ENCODE results near the gene HOGA1. TPM values are rescaled to one million over a fixed set of nuclear protein-coding genes. Genes with fewer than 3 reads are reported as not detected.

The HOGA1 gene
- total RNA-seq, 1 donor from 2014 or later = 72.3 TPM

- no peak for DNase-seq (ENCODE audit: low read depth)
Measured at GRCh38 chr10:97580421-97581367, 3.5 kb upstream of the HOGA1 start.

GRCh38 chr10:97582169-97582568 lies 2.0 kb upstream of the HOGA1 start:
- no peak for DNase-seq (ENCODE audit: low read depth)

DNA sequence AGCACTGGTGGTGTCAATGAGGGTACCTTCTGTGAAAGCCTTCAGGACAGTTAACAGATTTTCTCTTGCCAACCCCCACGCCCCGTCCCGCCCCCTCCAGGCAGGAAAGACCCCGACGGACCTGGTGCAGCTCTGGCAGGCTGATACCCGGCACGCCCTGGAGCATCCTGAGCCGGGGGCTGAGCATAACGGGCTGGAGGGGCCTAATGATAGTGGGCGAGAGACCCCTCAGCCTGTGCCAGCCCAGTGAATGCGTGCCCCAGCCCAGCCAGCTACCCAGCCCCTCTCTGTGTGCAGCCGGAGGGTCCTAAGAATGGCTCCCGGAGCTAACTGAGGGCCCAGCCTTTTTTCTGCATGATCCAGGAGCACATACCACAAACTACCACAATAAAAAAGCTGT lies 713 bp upstream of the HOGA1 start:
- DNase-seq (ENCODE audit: low read depth) = no peak

GRCh38 chr10:97584798-97585438 lies 729 bp downstream of the HOGA1 start:
- no peak for DNase-seq (ENCODE audit: low read depth)

DNA sequence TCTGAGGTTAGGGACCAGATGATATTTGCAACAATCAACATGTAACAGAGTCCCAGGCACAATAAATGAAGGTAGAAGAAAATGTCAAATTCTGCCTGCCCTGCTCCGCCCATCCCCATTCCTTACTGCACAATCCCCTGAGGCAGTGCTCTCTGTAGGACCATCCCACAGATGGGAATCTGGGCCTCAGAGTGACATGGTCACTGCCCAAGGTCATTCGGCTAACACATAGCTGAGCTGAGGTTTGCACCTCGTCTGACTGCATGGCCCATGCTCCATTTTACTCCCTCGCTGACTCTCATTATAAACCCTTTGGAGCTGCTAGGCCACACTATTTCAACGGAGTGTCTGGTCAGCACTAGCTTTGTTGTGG lies 1.2 kb downstream of the HOGA1 start:
- DNase-seq (ENCODE audit: low read depth) = peak; percentile 14

DNA sequence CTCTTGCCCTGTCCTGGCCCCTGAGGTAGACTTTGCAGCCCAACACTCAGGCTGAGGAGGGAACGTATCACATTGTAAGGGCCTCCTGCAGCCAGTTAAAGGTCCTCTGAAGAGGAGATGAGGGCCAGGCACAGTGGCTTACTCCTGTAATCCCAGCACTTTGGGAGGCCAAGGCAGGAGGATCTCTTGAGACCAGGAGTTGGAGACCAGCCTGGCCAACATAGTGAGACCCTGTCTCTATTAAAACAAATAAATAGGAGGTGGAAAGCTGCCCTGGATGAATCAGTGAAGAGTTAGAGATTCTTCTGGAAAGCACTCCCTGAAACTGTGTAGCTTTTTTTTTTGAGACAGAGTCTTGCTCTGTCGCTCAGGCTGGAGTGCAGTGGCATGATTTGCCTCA lies 3.0 kb downstream of the HOGA1 start:
- no peak for DNase-seq (ENCODE audit: low read depth)

DNA sequence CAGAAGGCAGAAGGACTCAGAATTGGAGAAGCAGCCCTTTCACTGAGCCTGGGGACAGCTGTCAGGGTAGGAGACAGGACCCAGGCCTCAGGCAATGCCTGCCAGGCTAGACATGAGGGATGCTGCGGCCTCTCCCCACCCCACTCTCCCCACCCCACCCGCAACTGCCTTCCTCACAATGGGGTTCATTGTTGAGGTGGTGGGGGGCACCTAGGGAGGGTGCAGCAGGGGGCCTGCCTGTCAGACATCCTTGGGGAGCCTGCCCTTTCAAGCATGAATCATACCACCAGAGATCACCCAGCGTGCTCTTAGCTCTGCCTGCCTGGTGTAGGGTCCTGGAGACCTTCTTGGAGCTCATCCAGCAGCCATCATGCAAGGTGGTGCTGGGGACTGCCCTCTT lies 5.3 kb downstream of the HOGA1 start, which contains the start of gene C10orf62:
Gene C10orf62 (plus strand): TSS at position 243 of the 400 bp plus-strand sequence. CDS start 177 bp downstream, outside the sequence.
- no peak for DNase-seq (ENCODE audit: low read depth)

GRCh38 chr10:97590082-97590747 lies 6.0 kb downstream of the HOGA1 start:
- DNase-seq (ENCODE audit: low read depth) = no peak

DNA sequence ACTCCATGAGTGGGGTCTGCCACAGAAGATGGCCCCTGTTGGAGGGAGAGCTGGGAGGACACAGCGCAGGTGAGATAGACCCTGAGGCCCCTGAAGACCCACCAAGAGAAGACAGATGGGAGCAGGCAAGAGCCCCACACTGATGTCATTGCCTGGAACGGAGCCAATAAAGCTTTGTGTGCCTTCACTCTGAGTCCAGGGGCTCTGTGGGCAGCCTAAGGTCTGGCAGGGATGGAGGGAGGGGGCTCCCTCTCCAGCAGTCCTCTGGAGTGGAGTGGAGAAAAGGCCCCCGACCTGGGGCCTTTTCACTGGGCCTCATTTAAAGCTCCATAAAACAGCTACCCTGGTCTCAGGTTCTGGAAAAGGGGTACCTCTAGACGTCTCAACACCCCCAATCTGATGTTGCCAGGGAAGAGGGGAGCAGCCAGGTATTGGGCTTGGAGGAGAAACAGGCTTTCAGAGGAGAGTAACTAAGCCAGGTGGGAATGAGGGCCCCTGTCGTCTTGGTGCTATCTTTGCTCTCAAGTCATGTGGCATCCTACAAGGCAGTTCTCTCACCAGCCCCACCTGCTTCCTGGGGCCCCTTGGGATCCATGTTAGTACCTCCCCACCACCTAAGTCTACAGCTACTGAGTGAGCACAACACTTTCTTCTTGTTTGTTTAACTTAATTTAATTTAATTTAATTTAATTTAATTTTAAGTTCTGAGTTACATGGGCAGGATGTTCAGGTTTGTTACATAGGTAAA lies 6.7 kb downstream of the HOGA1 start:
- DNase-seq (ENCODE audit: low read depth) = no peak

DNA sequence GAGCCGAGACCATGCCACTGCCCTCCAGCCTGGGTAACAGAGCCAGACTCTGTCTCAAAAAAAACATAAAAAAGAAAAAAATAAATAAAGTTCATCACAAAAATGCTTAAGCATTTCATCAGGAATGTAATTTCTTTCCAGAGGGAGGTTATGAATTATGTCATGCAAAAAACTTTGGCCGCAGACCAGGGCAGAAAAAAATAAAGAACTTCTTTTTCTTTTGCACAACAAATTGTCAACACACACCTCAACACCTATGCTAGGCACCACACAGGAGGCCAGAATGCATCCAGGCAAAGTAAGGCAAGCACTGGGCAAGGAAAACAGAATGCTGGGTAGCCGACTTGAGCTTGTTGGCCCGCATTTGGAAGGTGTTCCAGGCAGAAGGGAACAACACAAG lies 9.2 kb downstream of the HOGA1 start:
- no peak for DNase-seq (ENCODE audit: low read depth)

DNA sequence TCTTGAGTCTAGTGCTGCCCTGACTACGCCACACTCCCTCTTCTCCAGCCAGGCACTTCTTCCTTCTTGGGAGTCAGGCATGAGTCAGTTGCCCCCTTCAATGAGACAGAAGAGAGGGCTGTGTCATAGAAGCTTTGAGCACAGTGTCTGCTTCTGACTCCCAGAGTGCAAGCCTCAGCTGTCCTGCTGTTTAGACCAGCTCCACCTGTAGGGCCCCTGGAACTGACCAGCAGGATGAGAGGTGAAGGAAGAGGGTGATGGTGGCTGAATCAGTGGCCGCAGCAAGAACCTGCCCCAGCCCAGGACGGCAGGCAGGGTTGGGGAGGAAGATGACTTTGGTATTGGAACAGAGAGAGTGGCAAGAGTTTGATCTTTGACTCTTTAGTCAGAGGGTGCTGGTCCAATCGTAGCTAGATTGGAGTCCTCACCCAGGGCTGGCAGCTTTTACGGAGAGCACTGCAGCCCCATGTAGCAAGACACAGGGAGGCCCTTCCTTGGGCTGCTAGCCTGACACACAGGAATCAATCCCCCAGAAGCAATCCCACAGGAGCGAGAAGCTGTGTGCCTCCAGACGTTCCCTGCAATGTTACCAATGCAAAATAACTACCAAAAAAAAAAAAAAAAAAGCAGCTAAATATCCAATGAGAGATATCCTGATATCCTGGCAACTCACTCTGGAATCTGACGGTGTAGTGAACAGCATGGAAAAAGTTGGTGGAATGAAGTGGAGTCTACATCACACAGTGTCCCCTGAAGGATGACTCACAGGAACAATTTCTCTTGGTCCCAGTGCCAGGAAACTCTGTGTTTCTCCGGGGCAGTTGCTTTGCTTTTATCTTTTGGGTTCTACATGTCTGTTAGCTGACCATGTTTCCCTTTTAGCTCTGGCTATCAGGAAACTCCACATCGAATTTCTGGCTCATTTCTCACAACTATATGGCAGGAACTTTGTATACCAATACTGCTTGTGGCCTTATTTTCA lies 12.2 kb downstream of the HOGA1 start:
- DNase-seq (ENCODE audit: low read depth) = peak; percentile 93

- peak; percentile 65 for DNase-seq (ENCODE audit: low read depth)
Measured at GRCh38 chr10:97597778-97598177, 13.6 kb downstream of the HOGA1 start.

DNA sequence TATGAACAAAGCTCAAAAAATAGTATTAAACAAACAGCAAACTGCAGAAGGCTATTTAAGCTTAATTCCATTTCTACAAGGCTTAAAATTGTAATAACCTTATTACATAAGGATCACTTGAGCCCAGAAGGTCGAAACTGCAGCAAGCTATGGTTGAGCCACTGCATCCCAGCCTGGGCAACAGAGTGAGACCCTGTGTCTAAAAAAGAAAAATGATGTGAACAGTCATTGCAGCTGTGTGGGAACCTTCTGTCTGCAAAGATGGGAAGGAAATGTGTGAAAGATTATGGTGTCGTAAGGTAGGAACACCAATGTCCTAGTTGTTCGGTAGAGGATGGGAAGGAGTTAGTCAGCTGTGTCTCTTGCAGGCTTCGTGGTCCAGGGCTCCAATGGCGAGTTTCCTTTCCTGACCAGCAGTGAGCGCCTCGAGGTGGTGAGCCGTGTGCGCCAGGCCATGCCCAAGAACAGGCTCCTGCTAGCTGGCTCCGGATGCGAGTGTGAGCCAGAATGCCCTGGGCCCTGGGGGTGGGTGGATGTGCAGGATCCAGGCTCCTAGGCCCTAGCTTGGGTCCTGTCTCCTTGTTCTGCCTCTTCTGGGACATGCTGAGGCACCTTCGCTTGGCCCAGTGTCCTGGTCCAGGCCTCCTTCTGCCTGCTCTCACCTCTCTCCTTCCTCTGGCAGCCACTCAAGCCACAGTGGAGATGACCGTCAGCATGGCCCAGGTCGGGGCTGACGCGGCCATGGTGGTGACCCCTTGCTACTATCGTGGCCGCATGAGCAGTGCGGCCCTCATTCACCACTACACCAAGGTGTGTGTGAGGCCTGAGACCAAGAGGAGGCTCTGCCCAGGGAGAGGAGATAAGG lies 14.4 kb downstream of the HOGA1 start:
- peak; percentile 38 for DNase-seq (ENCODE audit: low read depth)

GRCh38 chr10:97599272-97599619 lies 15.1 kb downstream of the HOGA1 start:
- DNase-seq (ENCODE audit: low read depth) = no peak

DNA sequence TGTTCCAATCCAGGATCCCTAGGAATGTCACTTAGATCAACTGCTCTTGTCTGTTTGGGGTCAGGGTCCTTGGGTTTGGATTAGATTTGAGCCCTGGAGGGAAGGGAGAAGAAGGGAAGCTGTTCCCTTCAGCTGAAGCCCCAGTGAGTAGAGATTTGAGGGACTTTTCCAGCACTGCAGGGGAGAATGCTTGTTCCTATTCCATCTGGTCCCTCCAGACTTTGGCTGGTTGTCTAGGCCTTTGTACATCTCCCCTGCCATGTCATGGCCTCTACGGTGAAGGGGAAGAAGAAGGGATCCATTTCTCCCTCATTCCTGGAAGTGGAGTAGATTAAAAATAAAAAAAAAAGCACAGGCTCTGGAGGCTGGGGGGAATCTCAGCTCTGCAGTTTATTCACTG lies 16.4 kb downstream of the HOGA1 start:
- no peak for DNase-seq (ENCODE audit: low read depth)

DNA sequence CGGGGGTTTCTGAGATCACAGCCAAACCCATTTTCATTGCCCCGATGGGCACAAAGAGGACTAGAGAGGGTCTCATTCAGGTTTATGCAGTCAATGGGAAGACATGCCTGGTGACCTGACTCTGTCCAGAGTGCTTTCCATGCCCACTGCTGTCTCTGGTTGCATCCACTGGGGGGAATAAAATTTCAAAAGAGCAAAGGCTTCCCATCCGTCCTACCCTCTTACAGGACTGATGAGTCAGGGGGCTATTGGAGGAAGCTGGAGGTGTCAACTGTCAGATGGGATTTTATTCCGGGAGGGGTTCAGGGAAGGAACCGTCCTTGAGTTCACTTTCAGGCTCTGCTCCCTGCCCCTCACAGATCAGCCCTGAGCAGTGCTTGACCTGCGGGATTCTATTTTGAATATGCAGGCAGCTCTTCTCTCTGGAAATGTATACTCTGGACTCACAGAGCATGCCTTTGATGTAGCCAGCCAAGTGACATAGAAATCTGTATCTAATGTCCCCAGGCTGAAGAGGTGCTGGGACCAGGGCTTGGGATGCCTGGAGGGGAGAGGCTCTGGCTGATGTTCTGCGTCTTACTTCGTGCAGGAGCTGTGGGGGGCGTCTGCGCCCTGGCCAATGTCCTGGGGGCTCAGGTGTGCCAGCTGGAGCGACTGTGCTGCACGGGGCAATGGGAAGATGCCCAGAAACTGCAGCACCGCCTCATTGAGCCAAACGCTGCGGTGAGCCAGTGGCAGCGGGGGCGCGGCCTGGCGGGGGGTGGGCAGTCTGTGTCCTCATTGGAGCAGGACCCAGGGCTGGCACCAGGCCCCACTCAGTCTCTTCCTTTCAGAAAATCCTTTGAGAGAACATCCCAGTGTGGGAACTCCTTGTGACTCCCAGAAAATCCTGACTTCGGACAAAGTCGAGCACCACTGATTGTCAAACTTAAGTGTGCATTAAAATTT lies 17.4 kb downstream of the HOGA1 start:
- DNase-seq (ENCODE audit: low read depth) = no peak

- DNase-seq (ENCODE audit: low read depth) = no peak
Measured at GRCh38 chr10:97607095-97607636, 23.0 kb downstream of the HOGA1 start.

- no peak for DNase-seq (ENCODE audit: low read depth)
Measured at GRCh38 chr10:97608991-97609561, 24.9 kb downstream of the HOGA1 start.

Measured in renal cortical epithelial cell (primary cell).